A673 (cell line): ENCODE results near the gene SMIM35. TPM values are rescaled to one million over a fixed set of nuclear protein-coding genes. Genes with fewer than 3 reads are reported as not detected.
A peak's percentile ranks its signal among the peaks of the same experiment; 100 is the strongest.

Experiments used
- BruUV-seq: library from RNA; stranded (reverse); fragments of 400-500 nt; replicated peaks from 2 replicates; lab custom pipeline; 2021; lab: Mats Ljungman, UMichigan
- CTCF ChIA-PET: fragments of 300-600 bp; sonication (Branson Sonifier 250); formaldehyde crosslinking; loops from one replicate; lab custom pipeline; 2022; ENCODE audit warnings: antibody characterized with exemption; lab: Charles Lee
- POLR2A ChIA-PET: fragments of 300-600 bp; sonication (Branson Sonifier 250); formaldehyde crosslinking; loops from one replicate; lab custom pipeline; 2022; ENCODE audit warnings: antibody characterized with exemption; ENCODE audit not compliant: low non-redundant PET; lab: Charles Lee
- DNase-seq: peaks from one replicate; pipeline ENCODE4 v3.0.0-alpha.2; 2015; ENCODE audit warnings: low spot score
- H3K27ac ChIP-seq: fragments of 200-600 bp; sonication (generic); 2 replicates; pipeline ENCODE4 v1.5.1; 2016; ENCODE audit warnings: mixed run types, low read depth, mild to moderate bottlenecking, mixed read lengths, antibody characterized with exemption, low read length; ENCODE audit not compliant: poor library complexity, severe bottlenecking
- H3K27me3 ChIP-seq: fragments of 200-600 bp; sonication (generic); replicated peaks from 2 replicates; pipeline ENCODE4 v1.6.1; 2017; ENCODE audit warnings: mixed run types, low read depth, mild to moderate bottlenecking, mixed read lengths, antibody characterized with exemption, low read length; ENCODE audit not compliant: insufficient read depth, poor library complexity
- H3K36me3 ChIP-seq: fragments of 200-600 bp; sonication (generic); 2 replicates; pipeline ENCODE4 v1.6.1; 2016; ENCODE audit warnings: mixed run types, mild to moderate bottlenecking, mixed read lengths, antibody characterized with exemption, low read length; ENCODE audit not compliant: insufficient read depth, poor library complexity, severe bottlenecking
- H3K4me1 ChIP-seq: fragments of 200-600 bp; sonication (generic); 2 replicates; pipeline ENCODE4 v1.6.1; 2017; ENCODE audit warnings: mixed run types, mild to moderate bottlenecking, mixed read lengths, antibody characterized with exemption, low read length; ENCODE audit not compliant: insufficient read depth, poor library complexity, severe bottlenecking
- H3K4me3 ChIP-seq: fragments of 200-600 bp; sonication (generic); 2 replicates; pipeline ENCODE4 v1.5.1; 2016; ENCODE audit warnings: low read depth, mixed run types, mild to moderate bottlenecking, mixed read lengths, low read length; ENCODE audit not compliant: poor library complexity, severe bottlenecking
- H3K9me3 ChIP-seq: fragments of 200-600 bp; sonication (generic); 2 replicates; pipeline ENCODE4 v1.6.1; 2016; ENCODE audit warnings: mixed run types, low read depth, mild to moderate bottlenecking, mixed read lengths, antibody characterized with exemption, low read length; ENCODE audit not compliant: poor library complexity, severe bottlenecking
- EZH2 ChIP-seq: fragments of 200-600 bp; sonication (generic); IDR thresholded peaks from 2 replicates; pipeline ENCODE4 v1.6.1; 2017; ENCODE audit warnings: borderline replicate concordance, low read depth, mild to moderate bottlenecking, mixed read lengths, antibody characterized with exemption, low read length; ENCODE audit not compliant: poor library complexity, severe bottlenecking
- intact Hi-C: fragments of 100-400 bp; cut with micrococcal nuclease; formaldehyde crosslinking; loops from one replicate; pipeline ENCODE4 v1.10.0; 2022; ENCODE audit not compliant: unreplicated experiment
- total RNA-seq: library from RNA; stranded (reverse); gene quantifications from 2 replicates; pipeline ENCODE4 v1.2.3, GENCODE V29; 2021
- TF ChIP-seq, protein P1 (sequence below): fragments of 300-800, 200-600 bp; sonication (generic); conservative IDR thresholded peaks from 2 replicates; pipeline ENCODE4 v1.5.1; 2017; ENCODE audit warnings: low read depth, mild to moderate bottlenecking, antibody characterized with exemption, low read length, moderate library complexity, mixed read lengths

Gene SMIM35
- total RNA-seq, 1 experiment from 2014 or later: not detected

GRCh38 chr11:118003456-118003855 is 83.3 kb downstream of the SMIM35 start:
- H3K27me3 ChIP-seq: no peaks in the 10 kb centered on the region
- no TSS peak for BruUV-seq
- no peaks in the 10 kb centered on the region for H3K36me3 ChIP-seq
- H3K9me3 ChIP-seq: no peaks in the 10 kb centered on the region
- H3K4me3 ChIP-seq: no peak overlapping the region
- no peak for TF ChIP-seq EZH2
- TF ChIP-seq, protein P1, sequence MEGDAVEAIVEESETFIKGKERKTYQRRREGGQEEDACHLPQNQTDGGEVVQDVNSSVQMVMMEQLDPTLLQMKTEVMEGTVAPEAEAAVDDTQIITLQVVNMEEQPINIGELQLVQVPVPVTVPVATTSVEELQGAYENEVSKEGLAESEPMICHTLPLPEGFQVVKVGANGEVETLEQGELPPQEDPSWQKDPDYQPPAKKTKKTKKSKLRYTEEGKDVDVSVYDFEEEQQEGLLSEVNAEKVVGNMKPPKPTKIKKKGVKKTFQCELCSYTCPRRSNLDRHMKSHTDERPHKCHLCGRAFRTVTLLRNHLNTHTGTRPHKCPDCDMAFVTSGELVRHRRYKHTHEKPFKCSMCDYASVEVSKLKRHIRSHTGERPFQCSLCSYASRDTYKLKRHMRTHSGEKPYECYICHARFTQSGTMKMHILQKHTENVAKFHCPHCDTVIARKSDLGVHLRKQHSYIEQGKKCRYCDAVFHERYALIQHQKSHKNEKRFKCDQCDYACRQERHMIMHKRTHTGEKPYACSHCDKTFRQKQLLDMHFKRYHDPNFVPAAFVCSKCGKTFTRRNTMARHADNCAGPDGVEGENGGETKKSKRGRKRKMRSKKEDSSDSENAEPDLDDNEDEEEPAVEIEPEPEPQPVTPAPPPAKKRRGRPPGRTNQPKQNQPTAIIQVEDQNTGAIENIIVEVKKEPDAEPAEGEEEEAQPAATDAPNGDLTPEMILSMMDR: no peak
- CTCF ChIA-PET: no interaction called here
- intact Hi-C loops: no loop called here
- POLR2A ChIA-PET: no interaction called here
- no peak overlapping the region for H3K27ac ChIP-seq
- peaks cover 12% of the 10 kb centered on the region for H3K4me1 ChIP-seq
- DNase-seq: no peak

DNA sequence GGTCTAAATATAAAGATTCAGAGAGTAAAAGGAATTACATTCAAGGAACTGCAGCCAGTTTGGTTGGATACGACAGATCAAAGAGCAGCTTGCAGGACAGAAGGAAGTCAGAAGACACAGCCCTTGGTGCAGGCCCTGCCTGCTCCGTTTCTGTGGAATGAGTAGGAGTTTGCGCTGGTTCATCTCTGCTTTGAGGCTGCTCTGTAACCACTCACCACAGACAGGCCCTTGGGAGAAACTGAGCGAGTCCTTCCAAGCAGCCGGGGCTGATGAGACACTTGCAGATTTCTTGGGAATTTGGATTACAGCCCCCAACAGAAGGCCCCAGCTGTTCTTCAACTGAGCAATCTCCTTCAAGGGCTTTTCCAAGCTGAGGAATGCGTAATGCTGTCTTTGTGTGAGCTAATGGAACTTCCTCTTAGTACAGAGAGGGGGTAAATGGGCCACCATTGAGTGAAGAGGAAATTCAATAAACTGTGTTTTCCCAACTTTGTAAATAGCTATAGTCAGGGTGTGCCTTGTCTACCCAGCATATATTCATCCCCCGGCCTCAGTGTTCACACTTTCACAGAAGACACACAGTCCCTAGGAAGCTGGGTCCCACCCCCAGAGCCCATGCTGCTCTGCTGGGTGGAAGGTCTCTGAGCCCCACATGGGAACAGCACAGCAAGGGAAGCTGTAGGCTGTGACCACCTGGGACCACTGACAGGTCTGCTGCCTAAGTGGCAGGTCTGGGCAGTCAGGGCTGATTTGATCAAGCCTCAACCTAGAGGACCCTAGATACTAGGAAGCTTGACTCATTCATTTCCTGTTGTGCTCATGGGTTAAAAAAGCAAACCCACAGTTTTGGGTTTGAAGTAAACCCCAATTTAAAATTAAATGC is 84.0 kb downstream of the SMIM35 start:
- ChIA-PET POLR2A (no interaction called here), CTCF (interaction anchor here (0.6 kb wide), 1 partner anchor 50 kb away, joined by 3 read pairs; no protein-coding TSS in a partner anchor)
- Histone ChIP-seq H3K4me1 (peaks cover 12% of the 10 kb centered on the region), H3K36me3 (no peaks in the 10 kb centered on the region), H3K9me3 (no peaks in the 10 kb centered on the region), H3K27ac (no peak overlapping the region), H3K4me3 (no peak overlapping the region), H3K27me3 (no peaks in the 10 kb centered on the region)
- peak; percentile 76 for DNase-seq
- TF ChIP-seq EZH2: no peak
- TF ChIP-seq, protein P1: no peak
- BruUV-seq: no TSS peak
- intact Hi-C loops: no loop called here

DNA sequence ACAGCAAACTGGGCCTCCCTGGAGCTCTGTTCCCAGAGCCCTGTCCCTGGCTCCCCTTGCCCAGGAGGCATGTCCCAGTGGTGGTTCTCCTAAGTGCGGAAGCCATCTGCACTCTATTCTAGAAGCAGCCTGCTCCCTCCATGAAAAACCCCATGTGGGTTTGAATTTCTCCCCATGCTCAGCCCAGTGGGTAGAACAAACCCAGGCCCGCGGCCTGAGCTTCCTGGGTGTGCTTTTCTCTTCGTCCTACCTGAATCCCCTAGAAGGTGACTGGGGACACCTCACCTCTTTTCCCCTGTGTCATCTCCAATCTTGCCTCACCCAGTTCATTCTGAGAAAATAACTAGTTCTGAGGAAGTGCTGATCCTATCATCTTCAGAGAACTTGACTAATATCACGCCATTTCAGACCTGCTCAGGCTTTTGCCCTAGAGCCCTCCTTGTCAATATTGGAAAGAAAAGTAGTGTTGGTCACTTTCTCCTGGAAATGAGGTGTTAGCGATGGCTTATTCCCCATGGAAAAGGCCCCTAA is 84.7 kb downstream of the SMIM35 start:
- no peak overlapping the region for H3K4me3 ChIP-seq
- H3K36me3 ChIP-seq: no peaks in the 10 kb centered on the region
- TF ChIP-seq EZH2: no peak
- TF ChIP-seq, protein P1: no peak
- ChIA-PET POLR2A (no interaction called here), CTCF (no interaction called here)
- peaks cover 12% of the 10 kb centered on the region for H3K4me1 ChIP-seq
- intact Hi-C loops: no loop called here
- no peak for DNase-seq
- no peak overlapping the region for H3K27ac ChIP-seq
- no peaks in the 10 kb centered on the region for H3K9me3 ChIP-seq
- BruUV-seq: no TSS peak
- H3K27me3 ChIP-seq: no peaks in the 10 kb centered on the region
